NCI-H526 (cell line): ENCODE data around the gene ITGB3BP.

Experiments
- DNase-seq, 2 experiments: peaks; one replicate each; lab custom pipeline; 2025; lab: John Stamatoyannopoulos, UW

ITGB3BP gene

GRCh38 chr1:63418101-63418500 is 104.9 kb downstream of the ITGB3BP start:
- no peak for DNase-seq

DNA sequence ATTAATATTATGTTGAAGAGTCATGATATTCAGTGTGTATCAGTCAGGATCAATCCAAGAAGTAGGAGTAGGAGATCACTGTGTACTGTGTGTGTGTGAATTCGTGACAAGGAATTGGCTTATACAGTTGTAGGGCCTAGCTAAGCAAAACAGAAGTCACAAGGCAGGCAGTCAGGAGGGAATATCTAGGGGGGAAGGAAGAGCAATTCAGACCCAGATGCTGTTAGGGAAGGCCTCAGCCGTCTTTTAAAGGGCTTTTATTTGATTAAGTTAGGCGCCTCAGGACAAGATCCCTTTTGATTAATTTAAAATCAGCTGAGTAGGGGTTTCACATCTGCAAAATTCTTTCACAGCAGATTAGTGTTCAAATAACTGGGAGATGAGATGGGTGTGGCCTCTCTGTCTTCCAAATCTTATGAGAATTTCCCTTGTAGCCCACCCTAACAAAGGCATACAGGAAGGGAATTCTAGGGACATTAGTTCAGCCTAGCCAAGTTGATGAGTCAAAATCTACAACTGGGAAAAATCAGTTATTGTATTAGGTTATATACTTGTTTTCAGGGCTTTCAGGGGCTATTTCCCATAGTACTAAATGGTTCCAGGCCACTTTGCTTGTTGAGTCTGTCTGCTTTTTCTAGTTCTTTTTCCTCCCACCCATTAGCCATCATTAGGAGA is 108.2 kb downstream of the ITGB3BP start:
- no peak for DNase-seq

DNA sequence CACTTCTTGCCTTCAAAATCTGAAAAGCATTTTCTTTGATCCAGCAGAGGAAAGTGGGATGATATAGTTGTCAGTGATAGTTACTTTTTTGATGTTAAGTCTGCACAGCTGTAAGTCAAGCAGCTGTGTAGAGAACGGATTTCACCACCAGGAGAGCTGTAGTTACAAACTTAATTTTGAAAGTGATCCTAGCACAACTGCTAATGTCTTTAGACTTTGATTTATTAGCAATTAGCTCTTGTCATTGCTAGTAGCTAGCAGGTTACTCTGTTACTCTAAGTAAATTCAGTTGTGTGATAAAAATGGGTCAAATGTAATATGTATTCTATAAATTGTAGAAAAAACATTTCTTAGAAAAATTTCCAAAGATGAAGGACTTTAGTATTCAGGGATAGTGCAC is 109.6 kb downstream of the ITGB3BP start:
- no peak for DNase-seq

DNA sequence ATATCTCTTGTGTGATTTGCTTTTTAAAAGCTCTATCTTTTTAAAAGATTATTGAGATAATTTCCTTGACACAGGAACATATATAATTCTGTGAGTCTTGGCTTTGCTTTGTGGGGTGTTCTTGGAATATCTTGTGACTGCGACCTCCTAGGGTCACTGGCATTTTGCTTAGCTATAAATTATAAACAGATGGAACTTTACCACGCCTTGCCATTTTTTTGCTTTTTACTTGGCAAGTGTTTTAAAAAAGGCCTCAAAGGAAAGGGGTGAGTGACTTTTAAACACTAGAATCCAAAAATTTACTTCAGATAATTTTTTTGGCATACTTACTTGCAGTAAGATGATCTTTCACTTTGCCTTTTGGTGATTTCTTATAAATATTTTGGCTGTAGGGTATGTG is 112.0 kb downstream of the ITGB3BP start:
- no peak for DNase-seq

GRCh38 chr1:63408331-63408730 is 114.7 kb downstream of the ITGB3BP start:
- no peak for DNase-seq

GRCh38 chr1:63407002-63407401 is 116.0 kb downstream of the ITGB3BP start:
- DNase-seq = no peak

- no peak for DNase-seq
Observed at GRCh38 chr1:63405987-63406386, 117.0 kb downstream of the ITGB3BP start.

DNA sequence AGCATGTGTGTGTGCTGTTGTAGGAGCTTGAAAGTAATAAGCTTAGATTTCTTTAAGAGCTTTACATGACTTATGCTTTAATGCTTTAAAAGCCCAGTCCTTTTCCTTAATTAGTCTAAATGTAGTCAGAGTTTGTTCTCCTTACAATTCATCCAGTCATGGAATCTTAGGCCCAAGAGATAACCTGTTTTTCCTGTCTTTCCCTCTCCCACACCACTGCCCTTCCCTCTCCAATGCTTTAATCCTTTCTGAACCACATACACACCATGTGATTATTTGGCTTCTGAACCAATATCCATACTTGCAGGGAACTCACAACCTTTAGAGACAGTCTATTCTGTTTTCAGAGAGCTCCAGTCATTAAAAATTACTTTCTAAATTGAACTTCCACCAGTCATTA is 118.0 kb downstream of the ITGB3BP start:
- DNase-seq = peak in 1 of 2 experiments; percentile 16

GRCh38 chr1:63403386-63403785 is 119.6 kb downstream of the ITGB3BP start:
- peak in 1 of 2 experiments; percentile 17 for DNase-seq

GRCh38 chr1:63401945-63402344 is 121.1 kb downstream of the ITGB3BP start:
- no peak for DNase-seq
